ENCODE results near the gene ELMO1. TPM values are rescaled to one million over a fixed set of nuclear protein-coding genes. Genes with fewer than 3 reads are reported as not detected.

ELMO1 gene
- total RNA-seq, 1 experiment from 2014 or later = 24.0 TPM

- no peak for DNase-seq (ENCODE audit: low spot score)
Observed at GRCh38 chr7:37269711-37270508, 178.8 kb downstream of the ELMO1 start.

DNA sequence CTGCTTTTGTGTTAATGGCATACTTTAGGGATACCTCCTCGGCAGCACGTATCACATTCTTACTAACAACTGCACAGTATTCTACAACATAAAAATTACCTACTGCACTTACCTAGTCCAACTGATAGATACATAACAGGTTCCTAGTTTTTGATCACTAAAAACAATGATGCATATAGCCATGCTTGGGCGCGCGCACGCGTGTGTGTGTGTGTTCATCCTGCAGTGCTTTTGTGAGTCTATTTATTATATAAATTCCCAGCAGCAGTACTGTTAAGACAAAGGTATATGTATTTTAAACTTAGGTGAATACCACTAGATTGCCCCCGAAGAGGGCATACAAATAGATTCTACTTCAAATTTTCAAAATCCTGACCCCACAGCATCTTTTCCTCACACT is 181.4 kb downstream of the ELMO1 start:
- no peak for DNase-seq (ENCODE audit: low spot score)

DNA sequence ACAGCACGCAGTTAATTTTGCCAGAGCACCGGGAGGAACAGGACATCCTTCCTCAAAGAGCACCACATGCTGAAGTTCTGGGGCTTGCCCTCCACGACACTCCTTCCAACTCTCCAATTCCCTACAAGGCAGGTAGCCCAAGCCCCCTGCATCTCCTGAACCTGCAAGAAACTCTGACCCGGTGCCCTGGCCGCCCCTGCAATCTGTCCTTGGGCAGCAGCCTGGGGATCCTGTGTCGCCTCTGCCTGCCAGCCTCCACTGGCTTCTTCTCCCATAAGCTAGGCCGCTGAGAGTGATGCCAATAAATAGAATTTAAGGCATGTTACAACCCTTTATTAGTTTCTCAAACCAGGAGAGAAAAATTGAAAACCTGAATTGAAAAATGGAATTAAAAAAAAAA is 182.8 kb downstream of the ELMO1 start:
- no peak for DNase-seq (ENCODE audit: low spot score)

GRCh38 chr7:37265006-37265405 is 183.7 kb downstream of the ELMO1 start:
- no peak for DNase-seq (ENCODE audit: low spot score)

- no peak for DNase-seq (ENCODE audit: low spot score)
Observed at GRCh38 chr7:37262181-37262580, 186.5 kb downstream of the ELMO1 start.

GRCh38 chr7:37259319-37259821 is 189.3 kb downstream of the ELMO1 start:
- DNase-seq (ENCODE audit: low spot score) = no peak

GRCh38 chr7:37256631-37257030 is 192.0 kb downstream of the ELMO1 start:
- DNase-seq (ENCODE audit: low spot score) = no peak

DNA sequence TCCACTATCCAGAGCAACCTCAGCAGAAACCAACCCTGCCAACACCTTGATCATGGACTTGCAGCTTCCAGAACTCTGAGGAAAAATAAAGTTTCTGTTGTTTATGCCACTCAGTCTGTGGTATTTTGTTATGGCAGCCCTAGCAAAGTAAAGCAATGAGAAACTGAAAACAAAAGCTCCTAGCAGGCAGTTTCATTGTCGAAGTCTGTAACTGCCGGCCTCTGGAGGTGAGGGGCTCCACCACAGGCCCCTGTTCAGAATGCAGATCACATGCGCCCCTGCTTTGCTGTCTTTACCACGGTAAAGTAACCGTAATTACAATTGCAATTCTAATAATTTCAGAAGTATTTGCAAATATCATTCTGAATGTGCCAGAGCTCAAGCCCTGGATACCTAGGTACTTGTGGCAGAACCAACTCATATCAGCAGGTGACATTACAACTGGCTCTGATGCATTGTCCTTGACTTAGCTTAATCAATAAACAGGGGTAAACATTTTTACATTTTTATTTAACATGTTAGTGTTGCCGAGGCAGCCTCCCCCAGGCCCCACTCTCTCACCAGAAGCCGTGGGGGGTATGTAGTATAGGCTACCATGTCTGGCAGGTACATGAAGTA is 193.2 kb downstream of the ELMO1 start:
- no peak for DNase-seq (ENCODE audit: low spot score)

DNA sequence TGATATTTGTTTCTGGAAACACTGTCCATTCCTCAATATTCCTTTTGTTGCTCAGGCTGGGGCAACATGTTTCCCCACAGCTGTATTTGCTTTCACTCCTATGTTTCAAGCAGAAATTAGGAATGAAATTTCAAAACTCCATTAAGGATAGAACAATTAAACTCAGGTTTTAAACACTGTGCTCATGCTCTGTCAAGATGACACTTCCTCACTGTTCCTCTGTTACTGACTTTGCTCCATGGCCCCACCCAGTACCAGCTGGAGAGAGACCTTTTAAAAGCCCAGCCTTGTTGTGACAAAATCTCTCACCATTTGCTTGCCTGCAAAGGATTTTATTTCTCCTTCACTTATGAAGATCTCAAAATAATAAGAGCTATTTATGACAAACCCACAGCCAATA is 197.4 kb downstream of the ELMO1 start:
- no peak for DNase-seq (ENCODE audit: low spot score)

GRCh38 chr7:37249240-37249639 is 199.4 kb downstream of the ELMO1 start:
- DNase-seq (ENCODE audit: low spot score) = no peak

GRCh38 chr7:37248396-37248861 is 200.2 kb downstream of the ELMO1 start:
- DNase-seq (ENCODE audit: low spot score) = no peak

DNA sequence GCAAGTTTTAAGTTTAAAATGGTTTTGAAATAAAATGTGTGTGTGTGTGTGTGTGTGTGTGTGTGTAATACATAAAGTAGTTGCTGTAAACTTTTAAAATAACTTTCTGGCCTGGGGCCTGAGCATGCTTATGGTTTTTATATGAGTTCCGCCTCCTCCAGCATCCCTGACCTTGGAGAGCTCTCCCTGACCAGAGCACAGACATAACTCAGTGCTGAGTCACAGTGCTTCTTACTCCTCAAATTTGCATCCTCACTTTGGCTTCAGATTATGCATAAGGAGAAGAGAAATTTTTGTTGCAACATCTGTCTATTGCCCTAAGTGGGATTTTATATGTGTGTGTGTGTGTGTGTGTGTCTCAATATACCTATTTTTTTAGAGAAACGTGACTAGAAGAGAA is 200.8 kb downstream of the ELMO1 start:
- DNase-seq (ENCODE audit: low spot score) = peak; percentile 81

GRCh38 chr7:37245590-37245989 is 203.1 kb downstream of the ELMO1 start:
- DNase-seq (ENCODE audit: low spot score) = no peak

DNA sequence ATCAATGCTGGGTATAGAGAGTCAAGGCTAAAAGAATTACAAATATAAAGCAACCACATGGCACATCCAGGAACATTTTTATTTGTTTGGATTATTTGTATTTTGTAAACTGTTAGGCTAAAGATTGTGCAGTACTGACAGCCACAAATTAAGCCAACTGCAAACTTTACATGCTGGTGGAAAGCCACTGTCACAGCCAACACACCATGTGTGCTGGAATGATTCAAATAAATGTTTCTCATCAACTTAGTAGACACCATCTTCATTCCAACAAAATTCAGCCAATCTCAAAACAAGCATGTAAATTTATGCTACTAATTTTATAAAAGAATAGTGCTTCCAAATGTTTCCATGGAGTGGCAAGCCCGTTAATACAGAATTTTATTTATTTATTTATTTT is 211.8 kb downstream of the ELMO1 start:
- DNase-seq (ENCODE audit: low spot score) = no peak

DNA sequence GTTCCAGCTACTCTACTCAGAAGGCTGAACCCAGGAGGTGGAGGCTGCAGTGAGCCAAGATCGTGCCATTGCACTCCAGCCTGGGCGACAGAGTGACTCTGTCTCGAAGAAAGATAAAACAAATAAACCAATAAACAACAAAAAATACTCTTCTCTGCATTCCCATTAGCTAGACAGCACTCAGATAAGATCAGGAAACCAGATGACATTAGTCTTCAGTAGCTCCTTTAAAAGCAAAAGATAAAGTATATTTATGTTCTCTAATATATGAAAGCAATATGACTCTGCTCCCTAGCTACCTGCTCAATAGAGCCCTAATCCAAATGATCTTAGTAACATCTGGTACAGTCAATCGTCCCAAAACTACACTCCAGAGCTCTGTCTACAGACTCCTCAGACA is 212.9 kb downstream of the ELMO1 start:
- no peak for DNase-seq (ENCODE audit: low spot score)

- DNase-seq (ENCODE audit: low spot score) = peak; percentile 51
Observed at GRCh38 chr7:37234928-37235327, 213.7 kb downstream of the ELMO1 start.

GRCh38 chr7:37234334-37234733 is 214.3 kb downstream of the ELMO1 start:
- DNase-seq (ENCODE audit: low spot score) = no peak

DNA sequence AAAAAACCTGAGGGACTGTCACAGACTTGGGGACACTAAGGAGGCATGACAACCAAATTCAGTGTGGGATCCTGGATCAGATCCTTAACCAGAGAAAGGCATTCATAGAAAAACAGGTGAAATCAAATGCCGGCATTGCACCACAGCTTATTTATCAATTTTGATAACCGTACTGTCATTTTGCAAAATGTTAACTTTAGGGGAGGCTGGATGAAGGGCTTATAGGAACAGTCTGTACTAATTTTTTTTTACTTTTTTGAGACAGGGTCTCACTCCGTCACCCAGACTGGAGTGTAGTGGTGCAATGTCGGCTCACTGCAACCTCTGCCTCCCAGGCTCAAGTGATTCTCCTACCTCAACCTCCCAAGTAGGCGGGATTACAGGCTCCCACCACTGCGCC is 217.1 kb downstream of the ELMO1 start:
- DNase-seq (ENCODE audit: low spot score) = no peak

- DNase-seq (ENCODE audit: low spot score) = no peak
Observed at GRCh38 chr7:37230221-37230620, 218.4 kb downstream of the ELMO1 start.

GRCh38 chr7:37229381-37229780 is 219.3 kb downstream of the ELMO1 start:
- no peak for DNase-seq (ENCODE audit: low spot score)

DNA sequence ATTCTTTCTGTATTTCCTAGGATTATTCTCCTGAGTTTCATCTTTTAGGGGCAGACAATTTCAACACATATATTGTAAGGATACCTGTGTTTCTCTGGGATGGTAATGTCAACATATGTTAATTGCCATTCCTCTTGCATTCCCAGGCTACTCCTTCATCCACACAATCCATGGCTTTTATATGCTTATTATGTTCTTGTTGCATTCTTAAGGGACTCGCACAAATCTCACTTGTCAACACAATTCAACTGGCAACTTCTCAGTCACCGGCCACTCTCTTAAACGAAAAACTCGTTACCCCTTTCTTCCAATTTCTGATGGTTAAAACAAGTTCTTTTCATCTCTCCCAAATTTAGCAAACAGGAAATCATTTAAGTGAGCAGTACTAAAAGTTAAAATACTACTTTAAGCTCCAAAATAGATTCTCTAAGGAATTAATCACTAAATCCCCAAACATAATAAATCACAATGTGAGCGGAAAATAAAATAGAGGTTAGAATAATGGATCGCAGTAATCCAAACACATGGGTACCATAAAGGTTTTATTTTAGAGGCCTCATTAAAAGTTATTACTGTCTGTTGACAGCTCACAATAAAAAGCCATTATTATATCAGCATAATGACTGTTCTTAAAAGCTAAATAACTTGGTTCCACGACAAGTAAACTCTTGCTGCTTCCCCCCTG is 223.2 kb downstream of the ELMO1 start:
- DNase-seq (ENCODE audit: low spot score) = no peak

- no peak for DNase-seq (ENCODE audit: low spot score)
Observed at GRCh38 chr7:37224746-37225145, 223.9 kb downstream of the ELMO1 start.

GRCh38 chr7:37220664-37221063 is 228.0 kb downstream of the ELMO1 start:
- DNase-seq (ENCODE audit: low spot score) = no peak

Measured in A172 (cell line).